HG02798 (cell line): ENCODE results near the gene OCIAD1.
"Not testable (repeated sequence)": the region's sequence is repeated elsewhere in the genome, so short reads cannot be mapped to it uniquely, and the experiment has no call there.

Experiments
- ATAC-seq: cut with Tn5 transposase; IDR thresholded peaks from one replicate; pipeline ENCODE4 v1.9.1; 2021; ENCODE audit warnings: mild to moderate bottlenecking; ENCODE audit not compliant: unreplicated experiment, poor library complexity

Gene OCIAD1

GRCh38 chr4:48830706-48831531, at the start of gene OCIAD1:
Gene OCIAD1 (plus strand): TSS chr4:48831088. CDS start chr4:48832625, 1,537 bp downstream.
- ATAC-seq: peak; percentile 100

- no peak for ATAC-seq
Measured at GRCh38 chr4:48781968-48782367, 48.9 kb upstream of the OCIAD1 start.

- ATAC-seq: no peak
Measured at GRCh38 chr4:48785302-48785701, 45.6 kb upstream of the OCIAD1 start.

GRCh38 chr4:48786549-48786948, 44.3 kb upstream of the OCIAD1 start:
- no peak for ATAC-seq

GRCh38 chr4:48787056-48787455, 43.8 kb upstream of the OCIAD1 start:
- ATAC-seq: no peak

- no peak for ATAC-seq
Measured at GRCh38 chr4:48790561-48790960, 40.3 kb upstream of the OCIAD1 start.

- ATAC-seq: no peak
Measured at GRCh38 chr4:48791313-48791712, 39.6 kb upstream of the OCIAD1 start.

GRCh38 chr4:48792348-48793006, 38.4 kb upstream of the OCIAD1 start:
- ATAC-seq: no peak

- no peak for ATAC-seq
Measured at GRCh38 chr4:48795108-48795507, 35.8 kb upstream of the OCIAD1 start.

- no peak for ATAC-seq
Measured at GRCh38 chr4:48796191-48796926, 34.5 kb upstream of the OCIAD1 start.

- ATAC-seq: no peak
Measured at GRCh38 chr4:48796927-48797679, 33.8 kb upstream of the OCIAD1 start.

GRCh38 chr4:48798117-48798516, 32.8 kb upstream of the OCIAD1 start:
- no peak for ATAC-seq

GRCh38 chr4:48799157-48799556, 31.7 kb upstream of the OCIAD1 start:
- ATAC-seq: no peak

GRCh38 chr4:48800155-48800554, 30.7 kb upstream of the OCIAD1 start:
- not testable (repeated sequence) for ATAC-seq

GRCh38 chr4:48801016-48801715, 29.7 kb upstream of the OCIAD1 start:
- no peak for ATAC-seq

- no peak for ATAC-seq
Measured at GRCh38 chr4:48804584-48805301, 26.1 kb upstream of the OCIAD1 start.

GRCh38 chr4:48812866-48813265, 18.0 kb upstream of the OCIAD1 start:
- ATAC-seq: no peak

- peak; percentile 90 for ATAC-seq
Measured at GRCh38 chr4:48813964-48814363, 16.9 kb upstream of the OCIAD1 start.

GRCh38 chr4:48815483-48815882, 15.4 kb upstream of the OCIAD1 start:
- ATAC-seq: no peak
